Spinal cord (tissue), 10 donors: ENCODE data around the gene AQP1. TPM values are rescaled to one million over a fixed set of nuclear protein-coding genes. Genes with fewer than 3 reads are reported as not detected.

Source experiments
- DNase-seq, 6 donors: peaks; one replicate each; pipeline versions ENCODE4 v3.0.0 to v3.0.0-alpha.2; 2013 to 2015; ENCODE audit warnings: low spot score in 6 of 6, low read depth in 4 of 6
- H3K27ac ChIP-seq: one replicate; pipeline ENCODE4 v1.5.1; 2013; ENCODE audit warnings: low read depth, low read length, control low read depth
- H3K27me3 ChIP-seq: one replicate; pipeline ENCODE4 v1.6.1; 2013; ENCODE audit warnings: low read length; ENCODE audit not compliant: control insufficient read depth, insufficient read depth
- H3K36me3 ChIP-seq: one replicate; pipeline ENCODE4 v1.6.1; 2013; ENCODE audit warnings: low read length; ENCODE audit not compliant: control insufficient read depth, insufficient read depth
- H3K4me1 ChIP-seq: one replicate; pipeline ENCODE4 v1.6.1; 2013; ENCODE audit warnings: low read length; ENCODE audit not compliant: control insufficient read depth, insufficient read depth
- H3K4me3 ChIP-seq: one replicate; pipeline ENCODE4 v1.5.1; 2013; ENCODE audit warnings: low read depth, low read length, control low read depth
- H3K9me3 ChIP-seq: one replicate; pipeline ENCODE4 v1.6.1; 2013; ENCODE audit warnings: low read length; ENCODE audit not compliant: control insufficient read depth, insufficient read depth
- WGBS: methylation state at CpG from one replicate; pipeline ENCODE4 v1.1.5; 2013; ENCODE audit warnings: missing lambda C conversion rate; ENCODE audit not compliant: insufficient coverage; 5-methylcytosine and 5-hydroxymethylcytosine counted together
- long read RNA-seq, 4 donors: transcript quantifications; one replicate each; lab custom pipeline, GENCODE V29; 2026
- polyA plus RNA-seq, 2 donors: library from polyadenylated mRNA; unstranded; fragments of 120-200 nt; gene quantifications; one replicate each; pipeline ENCODE4 v1.2.1, GENCODE V29; 2013; ENCODE audit not compliant: insufficient read length in 2 of 2
- total RNA-seq, 2 donors: library from RNA; depleted of rRNA in 1 of 2; stranded (reverse); fragments of 120-200 nt in 1 of 2; fragments of >200 nt in 1 of 2; gene quantifications; one replicate each; pipeline versions ENCODE4 v1.2.3 to v1.2.4, GENCODE V29; 2013 to 2014
- donor health status: healthy.

AQP1 gene
- 10 to 100 TPM; 64.4 to 81.2 TPM for total RNA-seq
- 100 to 1,000 TPM in 1 of 2 donors, 10 to 100 TPM in 1; 98.2 to 120 TPM for polyA plus RNA-seq
- long read RNA-seq, donor 1, transcript AQP1-201 (4 exons, 2,913 nt) = major isoform, 35 of 80 reads
- long read RNA-seq, donor 1, partial matches to known transcripts = 45 of 80 reads
- long read RNA-seq, donor 1, other reads (novel, unspliced or antisense) = 0 of 80 reads
- long read RNA-seq, donor 2, transcript AQP1-201 (4 exons, 2,913 nt) = major isoform, 19 of 19 reads
- long read RNA-seq, donor 2, partial matches to known transcripts = 0 of 19 reads
- long read RNA-seq, donor 2, other reads (novel, unspliced or antisense) = 0 of 19 reads
- long read RNA-seq, donor 3, transcript AQP1-201 (4 exons, 2,913 nt) = major isoform, 15 of 15 reads
- long read RNA-seq, donor 3, partial matches to known transcripts = 0 of 15 reads
- long read RNA-seq, donor 3, other reads (novel, unspliced or antisense) = 0 of 15 reads
- long read RNA-seq, donor 4, transcript AQP1-201 (4 exons, 2,913 nt) = major isoform, 60 of 60 reads
- long read RNA-seq, donor 4, partial matches to known transcripts = 0 of 60 reads
- long read RNA-seq, donor 4, other reads (novel, unspliced or antisense) = 0 of 60 reads

DNA sequence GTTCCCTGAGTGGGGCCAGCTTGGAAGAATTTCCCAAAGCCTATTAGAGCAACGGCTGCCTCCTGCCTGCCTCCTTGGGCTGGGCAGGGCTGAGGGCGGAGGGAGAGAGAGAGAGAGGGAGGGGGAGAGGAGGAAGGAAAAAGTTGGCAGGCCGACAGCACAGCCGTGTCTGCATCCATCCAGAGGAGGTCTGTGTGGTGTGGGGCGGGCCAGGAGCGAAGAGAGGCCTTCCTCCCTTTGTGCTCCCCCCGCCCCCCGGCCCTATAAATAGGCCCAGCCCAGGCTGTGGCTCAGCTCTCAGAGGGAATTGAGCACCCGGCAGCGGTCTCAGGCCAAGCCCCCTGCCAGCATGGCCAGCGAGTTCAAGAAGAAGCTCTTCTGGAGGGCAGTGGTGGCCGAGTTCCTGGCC, at the start of gene AQP1:
Gene AQP1 (plus strand): TSS at position 293 of the 409 bp plus-strand sequence. CDS start 57 bp downstream, at position 350.
- Histone ChIP-seq H3K4me3 (peak within 1 kb of the TSS; percentile 43), H3K36me3 (peaks cover 7% of the 10 kb centered on the region)

DNA sequence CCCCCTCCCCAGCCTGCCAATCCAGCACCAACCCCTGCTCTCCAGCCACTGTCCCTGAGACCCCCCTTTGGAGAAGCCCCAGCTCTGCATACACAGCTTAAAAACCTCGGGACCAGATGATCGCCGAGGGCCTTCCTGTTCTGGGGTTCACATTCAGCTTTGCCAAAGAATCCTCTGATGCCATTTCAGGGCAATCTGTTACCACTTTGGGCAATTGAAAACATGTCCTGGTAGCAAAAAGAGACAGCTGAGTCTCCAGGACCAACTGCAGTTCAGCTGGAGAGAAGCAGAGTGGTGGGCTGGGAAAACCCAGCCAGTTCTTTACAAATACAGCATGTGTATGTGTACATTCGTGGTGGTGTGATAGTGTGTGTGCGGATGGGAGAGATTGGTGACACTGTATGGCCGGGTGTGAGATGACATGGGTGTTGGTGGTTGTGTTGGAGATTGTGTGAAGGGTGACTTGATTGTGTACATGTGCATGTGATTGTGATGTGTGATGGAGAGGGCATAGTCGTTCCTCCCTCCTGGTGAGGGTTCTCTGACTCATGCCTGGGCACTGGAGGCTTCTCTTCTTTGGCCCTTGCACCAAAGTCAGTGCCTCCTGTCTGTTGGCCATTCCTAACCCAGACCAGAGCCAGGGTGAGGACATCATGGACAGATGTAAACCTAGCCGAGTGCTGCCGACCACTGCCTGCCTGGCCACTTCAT, 48.5 kb upstream of the AQP1 start:
- Histone ChIP-seq H3K4me1 (peaks cover 61% of the 10 kb centered on the region), H3K27ac (peak overlapping the region; percentile 53)
- WGBS = 74% methylated on average over 9 of the region's 9 CpGs

More for the DNA sequence above, at the start of gene AQP1:
- H3K9me3 ChIP-seq = no peaks in the 10 kb centered on the region
- H3K27me3 ChIP-seq = no peaks in the 10 kb centered on the region
- H3K27ac ChIP-seq = peak within 1 kb of the TSS; percentile 47
- WGBS = 19% methylated on average over 12 of the region's 12 CpGs
- DNase-seq = peak in 4 of 6 donors; percentile 52 to 90 (median 69)
- H3K4me1 ChIP-seq = peaks cover 94% of the 10 kb centered on the region

DNA sequence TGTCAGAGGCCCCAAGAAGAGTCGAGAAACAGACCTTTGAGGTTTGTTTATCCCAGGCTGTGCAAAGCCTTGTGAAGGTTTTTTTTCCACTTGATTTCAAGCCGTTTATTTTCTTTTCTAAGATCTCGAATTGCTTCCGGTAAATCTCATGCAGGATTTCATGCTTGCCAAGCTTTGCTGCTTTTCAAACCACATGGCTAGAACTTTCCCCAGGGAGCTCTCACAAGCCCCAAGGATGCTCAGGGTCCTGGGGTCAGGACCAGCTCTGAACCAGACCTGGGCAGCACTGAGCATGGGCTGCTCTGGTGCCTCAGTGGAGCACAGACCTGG, 48.0 kb upstream of the AQP1 start:
- H3K27ac ChIP-seq = peak overlapping the region; percentile 36

More for the DNA sequence above, 48.5 kb upstream of the AQP1 start:
- DNase-seq = peak in 2 of 6 donors; percentile 26 to 36
- no peaks in the 10 kb centered on the region for H3K9me3 ChIP-seq
- peaks cover 26% of the 10 kb centered on the region for H3K36me3 ChIP-seq
- H3K4me3 ChIP-seq = no peak overlapping the region
- no peaks in the 10 kb centered on the region for H3K27me3 ChIP-seq

DNA sequence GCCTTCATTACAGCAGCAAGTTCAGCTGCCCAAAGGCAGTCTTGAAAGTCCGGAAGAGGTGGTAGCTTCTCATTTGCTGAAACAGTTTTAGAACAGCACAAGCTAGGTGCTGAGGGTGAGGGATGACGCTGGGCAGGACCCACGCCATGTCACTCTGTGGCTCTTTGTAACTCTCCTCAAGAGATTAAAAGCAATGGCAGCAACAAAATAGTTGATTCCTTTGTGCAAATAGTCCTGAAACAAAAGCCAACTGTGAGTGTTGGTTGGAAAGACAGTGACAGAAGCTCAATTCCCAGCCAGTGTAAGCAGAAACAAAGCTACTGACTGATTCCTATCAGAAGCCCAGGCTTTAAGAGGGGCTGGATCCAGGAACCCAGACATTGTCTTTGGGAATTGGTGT, 47.6 kb upstream of the AQP1 start:
- H3K4me3 ChIP-seq = no peak overlapping the region
- H3K36me3 ChIP-seq = peaks cover 26% of the 10 kb centered on the region
- DNase-seq = peak in 1 of 6 donors; percentile 38
- H3K4me1 ChIP-seq = peaks cover 61% of the 10 kb centered on the region
- WGBS = 50% methylated on average over 1 of the region's 3 CpGs
- H3K27me3 ChIP-seq = no peaks in the 10 kb centered on the region
- peak overlapping the region; percentile 36 for H3K27ac ChIP-seq
- H3K9me3 ChIP-seq = no peaks in the 10 kb centered on the region

More for the DNA sequence above, 48.0 kb upstream of the AQP1 start:
- Histone ChIP-seq H3K9me3 (no peaks in the 10 kb centered on the region), H3K4me3 (no peak overlapping the region), H3K4me1 (peaks cover 61% of the 10 kb centered on the region), H3K27me3 (no peaks in the 10 kb centered on the region), H3K36me3 (peaks cover 26% of the 10 kb centered on the region)
- DNase-seq = peak in 1 of 6 donors; percentile 65
- WGBS = 47% methylated on average over 4 of the region's 4 CpGs

DNA sequence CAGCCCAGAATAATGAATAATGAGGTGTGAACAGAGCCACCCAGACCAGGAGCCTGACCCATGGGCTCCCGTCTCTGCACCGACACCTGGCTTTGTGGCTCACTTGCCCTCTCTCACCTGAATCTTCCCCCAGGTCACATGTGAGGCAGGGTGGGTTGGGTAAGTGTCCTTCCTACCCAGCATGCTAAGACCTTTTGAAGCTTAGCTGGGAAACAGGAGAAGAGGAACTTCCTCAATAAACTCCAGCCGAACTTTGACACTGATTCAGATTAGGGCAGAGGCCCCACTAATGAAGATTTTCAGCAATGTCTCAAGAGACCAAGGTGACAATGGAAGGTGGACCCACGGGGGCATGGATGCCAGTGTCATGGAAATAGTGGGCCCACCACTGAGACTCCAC, 46.6 kb upstream of the AQP1 start:
- Histone ChIP-seq H3K9me3 (no peaks in the 10 kb centered on the region), H3K4me3 (no peak overlapping the region), H3K27me3 (no peaks in the 10 kb centered on the region), H3K27ac (no peak overlapping the region), H3K4me1 (peaks cover 59% of the 10 kb centered on the region), H3K36me3 (peaks cover 21% of the 10 kb centered on the region)
- no peak for DNase-seq
- WGBS = 92% methylated on average over 2 of the region's 4 CpGs

GRCh38 chr7:30865821-30866220, 45.8 kb upstream of the AQP1 start:
- no peaks in the 10 kb centered on the region for H3K27me3 ChIP-seq
- no peaks in the 10 kb centered on the region for H3K9me3 ChIP-seq
- H3K4me3 ChIP-seq = no peak overlapping the region
- H3K36me3 ChIP-seq = peaks cover 16% of the 10 kb centered on the region
- H3K27ac ChIP-seq = no peak overlapping the region
- 80% methylated on average over 3 of the region's 4 CpGs for WGBS
- DNase-seq = no peak
- H3K4me1 ChIP-seq = peaks cover 61% of the 10 kb centered on the region

DNA sequence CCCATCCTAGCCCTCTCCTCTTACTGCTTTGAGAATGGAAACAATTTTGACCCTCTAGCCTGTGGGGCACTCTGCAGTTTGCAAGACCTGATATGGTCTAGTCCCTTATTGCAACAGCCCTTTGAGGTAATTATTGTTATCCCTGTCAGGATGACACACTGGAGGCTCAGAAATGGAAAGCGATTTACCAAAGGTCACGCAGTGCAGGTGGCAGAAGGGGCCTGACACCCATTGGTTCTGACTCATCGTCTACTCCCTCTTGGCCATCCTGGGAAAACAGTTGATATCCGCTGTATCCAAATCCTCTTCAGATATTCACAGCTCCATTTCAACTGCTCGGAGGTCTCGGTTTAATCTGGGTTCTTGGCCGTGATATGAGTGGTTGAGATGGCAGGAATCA, 44.7 kb upstream of the AQP1 start:
- 90% methylated on average over 3 of the region's 7 CpGs for WGBS
- peaks cover 53% of the 10 kb centered on the region for H3K4me1 ChIP-seq
- no peaks in the 10 kb centered on the region for H3K27me3 ChIP-seq

GRCh38 chr7:30867483-30867882, 44.2 kb upstream of the AQP1 start:
- DNase-seq = no peak
- H3K36me3 ChIP-seq = peaks cover 16% of the 10 kb centered on the region
- no peaks in the 10 kb centered on the region for H3K9me3 ChIP-seq
- H3K27me3 ChIP-seq = no peaks in the 10 kb centered on the region
- peaks cover 51% of the 10 kb centered on the region for H3K4me1 ChIP-seq
- no CpG with 5 or more reads among the region's 1 CpG for WGBS
- H3K4me3 ChIP-seq = no peak overlapping the region
- no peak overlapping the region for H3K27ac ChIP-seq

More for the DNA sequence above, 44.7 kb upstream of the AQP1 start:
- H3K4me3 ChIP-seq = no peak overlapping the region
- H3K9me3 ChIP-seq = no peaks in the 10 kb centered on the region
- no peak overlapping the region for H3K27ac ChIP-seq
- DNase-seq = no peak
- peaks cover 17% of the 10 kb centered on the region for H3K36me3 ChIP-seq

GRCh38 chr7:30869794-30870611, 41.6 kb upstream of the AQP1 start:
- H3K27ac ChIP-seq = no peak overlapping the region
- 29% methylated on average over 8 of the region's 13 CpGs for whole genome bisulfite sequencing
- H3K4me3 ChIP-seq = no peak overlapping the region
- H3K4me1 ChIP-seq = peaks cover 26% of the 10 kb centered on the region
- H3K27me3 ChIP-seq = no peaks in the 10 kb centered on the region
- peaks cover 21% of the 10 kb centered on the region for H3K36me3 ChIP-seq
- no peaks in the 10 kb centered on the region for H3K9me3 ChIP-seq
- DNase-seq = peak in 2 of 6 donors; percentile 71 to 82
